ENCODE data around the gene PPM1F.
"Not testable (repeated sequence)": the region's sequence is repeated elsewhere in the genome, so short reads cannot be mapped to it uniquely, and the experiment has no call there.

The PPM1F gene

GRCh38 chr22:21909871-21910270 lies 42.8 kb downstream of the PPM1F start:
- no peak for TF ChIP-seq CTCF (IDR thresholded peaks at IDR 0.05; ENCODE audit: low read depth, low read length)
- in situ Hi-C loops (cut with HindIII; ENCODE audit: low sequenced_read_pairs), result no loop called here
- DNase-seq (ENCODE audit: low read depth, low spot score), result no peak
- H3K4me3 ChIP-seq (ENCODE audit: low read depth, low read length), result no peak overlapping the region

- no peak for TF ChIP-seq CTCF (IDR thresholded peaks at IDR 0.05; ENCODE audit: low read depth, low read length)
- in situ Hi-C loops (cut with HindIII; ENCODE audit: low sequenced_read_pairs), result no loop called here
- no peak overlapping the region for H3K4me3 ChIP-seq (ENCODE audit: low read depth, low read length)
- DNase-seq (ENCODE audit: low read depth, low spot score), result no peak
Observed at GRCh38 chr22:21907638-21908522, 44.8 kb downstream of the PPM1F start.

- DNase-seq (ENCODE audit: low read depth, low spot score); in situ Hi-C loops (cut with HindIII; ENCODE audit: low sequenced_read_pairs); H3K4me3 ChIP-seq (ENCODE audit: low read depth, low read length): not testable (repeated sequence)
Observed at GRCh38 chr22:21905234-21905633, 47.4 kb downstream of the PPM1F start.

- DNase-seq (ENCODE audit: low read depth, low spot score), result no peak
- H3K4me3 ChIP-seq (ENCODE audit: low read depth, low read length), result no peak overlapping the region
- no peak for TF ChIP-seq CTCF (IDR thresholded peaks at IDR 0.05; ENCODE audit: low read depth, low read length)
- in situ Hi-C loops (cut with HindIII; ENCODE audit: low sequenced_read_pairs), result no loop called here
Observed at GRCh38 chr22:21904250-21904789, 48.3 kb downstream of the PPM1F start.

- DNase-seq (ENCODE audit: low read depth, low spot score), result no peak
- H3K4me3 ChIP-seq (ENCODE audit: low read depth, low read length), result no peak overlapping the region
- in situ Hi-C loops (cut with HindIII; ENCODE audit: low sequenced_read_pairs), result no loop called here
- no peak for TF ChIP-seq CTCF (IDR thresholded peaks at IDR 0.05; ENCODE audit: low read depth, low read length)
Observed at GRCh38 chr22:21903283-21903682, 49.4 kb downstream of the PPM1F start.

- TF ChIP-seq CTCF (IDR thresholded peaks at IDR 0.05; ENCODE audit: low read depth, low read length), result no peak
- in situ Hi-C loops (cut with HindIII; ENCODE audit: low sequenced_read_pairs), result no loop called here
- no peak for DNase-seq (ENCODE audit: low read depth, low spot score)
- no peak overlapping the region for H3K4me3 ChIP-seq (ENCODE audit: low read depth, low read length)
Observed at GRCh38 chr22:21902296-21903087, 50.2 kb downstream of the PPM1F start.
